Measurements from ENCODE around the gene CALD1. TPM values are rescaled to one million over a fixed set of nuclear protein-coding genes. Genes with fewer than 3 reads are reported as not detected.

The CALD1 gene
- polyA plus RNA-seq, 2 of the 4 experiments (the other 2 are of a cell fraction) = 136 to 150 TPM

- Histone ChIP-seq H3K4me2 (no peak overlapping the region), H3K27ac (no peak overlapping the region), H3K4me3 (no peak overlapping the region), H3K9me3 (no peaks in the 10 kb centered on the region), H3K4me1 (peaks cover 9% of the 10 kb centered on the region; the same call in 2 of the 3 replicates)
- no peak for FAIRE-seq
- POLR2A ChIA-PET = no interaction called here
- 87% methylated on average over 4 of the region's 4 CpGs for WGBS (ENCODE audit: missing lambda C conversion rate)
- TF ChIP-seq PHF8 (IDR thresholded peaks at IDR 0.05; ENCODE audit: borderline replicate concordance, low read depth) (no peak), JUNB (IDR thresholded peaks at IDR 0.05) (no peak), POLR2AphosphoS2 (conservative IDR thresholded peaks at IDR 0.05; ENCODE audit: low read length) (no peak), ZFP36 (IDR thresholded peaks at IDR 0.05; ENCODE audit: borderline replicate concordance, partially characterized antibody) (no peak), MAFK (IDR thresholded peaks at IDR 0.05; ENCODE audit: partially characterized antibody) (no peak), MAX (IDR thresholded peaks at IDR 0.05) (no peak), KDM1A (IDR thresholded peaks at IDR 0.05; ENCODE audit: low read depth) (no peak), HDAC2 (IDR thresholded peaks at IDR 0.05) (no peak), EP300 (IDR thresholded peaks at IDR 0.05) (no peak), ZNF302 (CRISPR knock-in tag; IDR thresholded peaks at IDR 0.05) (no peak), ZSCAN20 (CRISPR knock-in tag; IDR thresholded peaks at IDR 0.05) (no peak), CHD2 (IDR thresholded peaks at IDR 0.05; ENCODE audit: low read length, partially characterized antibody) (no peak), RCOR1 (IDR thresholded peaks at IDR 0.05; ENCODE audit: low read depth, low read length) (no peak), BCL3 (IDR thresholded peaks at IDR 0.05) (no peak), USF2 (IDR thresholded peaks at IDR 0.05) (no peak), EHMT2 (IDR thresholded peaks at IDR 0.05; ENCODE audit: low read depth) (no peak), ZC3H11A (IDR thresholded peaks at IDR 0.05) (no peak)
- 0 out of 6 replicates have a peak, but pooled peaks of 1 of the 2 experiments have one; percentile 24 for ATAC-seq
- CTCF ChIA-PET = interaction anchor here (0.8 to 1.5 kb wide), 4 partner anchors 10 to 26 kb away, joined by 3 to 5 read pairs (median 4); no protein-coding TSS in a partner anchor
- DNase-seq (ENCODE audit: low read depth in 1 of 2, low spot score in 1 of 2) = no peak
Measured at GRCh38 chr7:134768243-134768642, 11.2 kb upstream of the CALD1 start.

GRCh38 chr7:134770676-134771075, 8.8 kb upstream of the CALD1 start:
- no peak overlapping the region for H3K4me3 ChIP-seq
- ATAC-seq (no peak), DNase-seq (ENCODE audit: low read depth in 1 of 2, low spot score in 1 of 2) (no peak), FAIRE-seq (no peak)
- 88% methylated on average over 6 of the region's 6 CpGs for WGBS (ENCODE audit: missing lambda C conversion rate)
- H3K27ac ChIP-seq = no peak overlapping the region
- no peaks in the 10 kb centered on the region for H3K9me3 ChIP-seq
- H3K4me2 ChIP-seq = no peak overlapping the region
- H3K4me1 ChIP-seq = peaks cover 9% of the 10 kb centered on the region; the same call in 2 of the 3 replicates
- CTCF ChIA-PET = interaction anchor here (0.7 to 1.5 kb wide), 3 partner anchors 9 to 786 kb away, joined by 3 read pairs; no protein-coding TSS in a partner anchor
- POLR2A ChIA-PET = no interaction called here
- TF ChIP-seq ATOH8 (CRISPR knock-in tag; IDR thresholded peaks at IDR 0.05; ENCODE audit: low read depth) (no peak), HDAC2 (IDR thresholded peaks at IDR 0.05) (no peak), RNF2 (IDR thresholded peaks at IDR 0.05; ENCODE audit: borderline replicate concordance, low read depth) (no peak), FOSL2 (IDR thresholded peaks at IDR 0.05) (no peak), FOSL2 (CRISPR knock-in tag; IDR thresholded peaks at IDR 0.05) (no peak), CEBPB (IDR thresholded peaks at IDR 0.05) (no peak), POLR2A (IDR thresholded peaks at IDR 0.05; ENCODE audit: low read length) (no peak), NPAS2 (CRISPR knock-in tag; IDR thresholded peaks at IDR 0.05; ENCODE audit: borderline replicate concordance) (no peak), ELK1 (IDR thresholded peaks at IDR 0.05; ENCODE audit: low read depth, low read length) (no peak), MAZ (IDR thresholded peaks at IDR 0.05; ENCODE audit: borderline replicate concordance, low read depth, low read length) (no peak), POLR2AphosphoS2 (conservative IDR thresholded peaks at IDR 0.05; ENCODE audit: low read length) (no peak), KDM5A (IDR thresholded peaks at IDR 0.05) (no peak), ESRRA (IDR thresholded peaks at IDR 0.05; ENCODE audit: borderline replicate concordance, low read length) (no peak), HEYL (CRISPR knock-in tag; IDR thresholded peaks at IDR 0.05) (no peak), HOXB5 (CRISPR knock-in tag; IDR thresholded peaks at IDR 0.05) (no peak), BHLHE40 (IDR thresholded peaks at IDR 0.05; ENCODE audit: low read depth, low read length) (no peak), PBX3 (IDR thresholded peaks at IDR 0.05) (no peak), CHD2 (IDR thresholded peaks at IDR 0.05; ENCODE audit: low read length, partially characterized antibody) (no peak), E2F6 (IDR thresholded peaks at IDR 0.05; ENCODE audit: borderline replicate concordance, low read depth) (no peak), MYC (IDR thresholded peaks at IDR 0.05; ENCODE audit: borderline replicate concordance, low read length) (no peak)

Measured in A549 (cell line).